Activated naive CD4-positive, alpha-beta T cell treated with anti-CD3 and anti-CD28 coated beads, Interleukin-2, amount 50 U/mL, for 16 hours (primary cell): ENCODE data around the gene HAUS3.
"Not testable (repeated sequence)": the region's sequence is repeated elsewhere in the genome, so short reads cannot be mapped to it uniquely, and the experiment has no call there.

ENCODE experiments used
- DNase-seq: peaks from one replicate; pipeline ENCODE4 v3.0.0-alpha.2; 2020

The HAUS3 gene

DNA sequence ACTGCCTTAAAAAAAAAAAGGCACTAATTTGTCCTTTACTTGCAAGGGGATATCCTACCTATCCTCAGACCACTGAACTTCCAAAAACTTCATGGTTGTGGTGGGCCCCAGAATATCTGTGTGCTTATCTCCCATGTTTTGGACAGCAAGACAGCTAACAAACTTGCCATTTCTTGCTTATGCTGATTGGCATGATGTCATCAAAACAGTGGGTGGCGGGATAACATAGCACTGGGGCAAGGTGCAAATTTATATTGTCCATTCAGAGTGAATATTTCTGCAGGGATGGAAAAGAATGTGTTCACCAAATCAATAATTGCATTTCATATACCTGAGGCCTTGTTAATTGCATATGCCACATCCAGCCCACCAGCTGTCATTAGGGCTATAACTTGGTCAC is 23.5 kb downstream of the HAUS3 start:
- no peak for DNase-seq

DNA sequence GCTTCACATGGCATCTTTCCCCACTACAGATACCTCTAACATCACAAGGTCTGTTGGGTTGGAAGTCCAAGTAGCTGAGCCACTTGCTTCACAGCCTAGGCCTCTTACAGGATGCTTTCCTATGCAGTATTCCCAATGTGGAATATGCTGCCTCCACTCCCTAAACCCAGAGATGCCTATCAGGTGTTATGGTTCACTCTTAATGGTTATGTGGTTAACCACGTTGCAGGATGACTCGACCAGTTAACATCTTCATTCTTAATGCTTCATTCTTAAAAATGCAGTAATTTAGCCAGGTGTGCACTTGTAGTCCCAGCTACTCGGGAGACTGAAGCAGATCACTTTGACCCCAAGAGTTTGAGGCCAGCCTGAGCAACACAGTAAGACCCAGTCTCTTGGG is 24.2 kb downstream of the HAUS3 start:
- DNase-seq: no peak

DNA sequence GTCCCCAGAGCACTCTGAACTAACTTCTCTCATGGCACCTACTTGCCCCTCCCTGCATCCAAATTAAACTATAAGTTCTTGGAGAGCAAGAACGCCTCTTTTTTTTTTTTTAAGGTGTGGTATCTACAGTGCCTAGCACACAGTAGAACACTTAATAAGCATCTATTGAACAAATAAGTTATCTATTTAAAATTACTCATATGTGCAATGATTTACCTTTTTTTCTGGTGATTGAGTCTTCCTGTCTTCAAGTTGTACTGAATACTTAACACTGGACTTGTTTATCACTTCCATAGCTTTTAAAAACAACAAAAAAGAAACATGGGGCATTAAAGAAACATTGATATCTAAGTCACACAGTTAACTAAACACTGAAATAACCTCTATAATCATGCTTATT is 29.1 kb downstream of the HAUS3 start:
- DNase-seq: no peak

DNA sequence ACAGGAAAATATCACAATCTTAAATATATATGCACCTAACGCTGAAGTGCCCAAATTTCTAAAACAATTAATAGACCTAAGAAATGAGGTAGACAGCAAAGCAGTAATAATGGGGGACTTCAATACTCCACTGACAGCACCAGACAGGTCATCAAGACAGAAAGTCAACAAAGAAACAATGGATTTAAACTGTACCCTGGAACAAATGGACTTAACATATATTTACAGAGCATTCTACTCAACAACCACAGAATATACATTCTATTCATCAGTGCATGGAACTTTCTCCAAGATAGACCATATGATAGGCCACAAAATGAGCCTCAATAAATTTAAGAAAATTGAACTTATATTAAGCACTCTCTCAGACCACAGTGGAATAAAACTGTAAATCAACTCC is 39.1 kb downstream of the HAUS3 start:
- not testable (repeated sequence) for DNase-seq

DNA sequence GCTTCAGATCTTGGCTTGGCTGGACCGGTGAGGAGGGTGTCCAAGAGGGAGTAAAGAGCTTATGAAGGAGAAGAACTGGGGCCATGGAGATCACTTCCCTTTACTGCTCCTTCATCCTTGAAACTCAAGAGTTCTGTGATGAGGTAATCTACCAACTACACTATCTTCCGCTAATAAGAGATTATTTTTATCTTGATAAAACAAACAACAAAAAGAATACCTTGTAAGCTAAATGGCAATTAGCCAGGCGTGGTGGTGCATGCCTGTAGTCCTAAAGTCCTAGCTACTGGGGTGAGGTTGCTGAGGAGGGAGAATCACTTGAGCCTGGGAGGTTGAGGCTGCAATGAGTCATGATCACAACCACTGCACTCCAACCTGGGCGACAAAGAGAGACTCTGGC is 47.4 kb downstream of the HAUS3 start:
- no peak for DNase-seq

DNA sequence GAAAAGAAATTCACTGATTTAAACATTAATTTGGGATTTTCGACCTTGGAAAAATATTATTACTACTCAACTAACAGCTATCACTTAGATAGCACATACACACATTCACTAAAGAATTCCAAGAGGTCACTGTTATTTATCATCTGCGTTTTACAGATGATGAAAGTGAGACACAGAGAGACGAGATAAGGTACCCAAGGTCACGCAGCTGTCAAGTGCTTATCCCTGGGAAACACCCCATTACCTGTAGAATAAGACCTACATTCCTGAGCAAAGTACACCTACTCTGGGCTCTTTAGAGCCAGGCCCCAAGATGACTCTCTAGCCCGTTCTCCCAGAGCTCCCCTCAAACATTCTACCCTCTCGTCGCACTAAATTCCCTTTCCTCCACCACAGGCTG is 48.6 kb downstream of the HAUS3 start:
- no peak for DNase-seq

DNA sequence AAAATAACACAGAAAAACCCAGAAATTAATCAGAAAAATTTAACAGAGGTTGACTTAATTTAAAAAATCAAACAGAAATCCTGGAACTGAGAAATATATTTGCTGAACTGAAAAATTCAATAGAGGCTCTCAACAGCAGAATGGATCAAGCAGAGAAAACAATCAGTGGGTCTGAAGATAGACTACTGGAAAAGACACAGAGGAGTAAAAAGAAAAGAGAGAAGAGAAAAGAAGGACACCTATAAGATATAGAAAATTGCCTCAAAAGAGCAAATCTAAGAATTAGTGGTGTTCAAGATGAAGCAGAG is 55.1 kb downstream of the HAUS3 start:
- no peak for DNase-seq

DNA sequence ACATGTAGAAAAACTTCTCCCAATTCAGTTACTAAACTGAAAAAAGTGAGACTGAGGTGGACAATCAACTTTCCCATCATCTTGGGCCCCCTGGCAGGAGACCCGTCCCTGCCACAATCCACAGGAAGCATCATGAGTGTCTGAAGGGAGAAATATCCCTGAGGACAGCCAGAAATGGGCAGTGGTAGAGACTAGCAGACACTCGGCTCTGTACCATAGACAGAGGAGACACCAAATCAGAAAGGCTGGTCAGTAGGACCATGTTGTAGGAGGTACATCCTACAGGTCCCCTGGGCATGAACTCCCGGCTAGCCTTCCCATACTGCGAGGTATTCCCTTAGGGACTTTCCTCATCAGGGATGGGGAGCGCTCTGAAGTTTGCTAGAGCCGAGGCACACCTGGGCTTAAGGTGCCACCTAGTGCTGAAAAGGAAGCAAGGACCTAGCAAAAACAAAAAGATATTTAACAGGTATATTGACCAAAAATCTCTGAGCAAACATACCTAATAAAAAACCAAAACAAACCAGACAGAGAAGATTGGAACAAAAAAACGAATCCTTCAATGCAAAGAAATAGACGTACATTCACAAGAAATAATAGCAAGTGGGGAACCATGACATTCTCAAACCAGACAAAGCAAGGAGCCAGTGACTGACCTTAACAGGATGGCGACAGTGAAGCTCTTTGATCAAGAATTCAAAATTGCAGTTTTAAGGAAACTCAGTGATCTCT is 55.6 kb downstream of the HAUS3 start:
- DNase-seq: no peak

DNA sequence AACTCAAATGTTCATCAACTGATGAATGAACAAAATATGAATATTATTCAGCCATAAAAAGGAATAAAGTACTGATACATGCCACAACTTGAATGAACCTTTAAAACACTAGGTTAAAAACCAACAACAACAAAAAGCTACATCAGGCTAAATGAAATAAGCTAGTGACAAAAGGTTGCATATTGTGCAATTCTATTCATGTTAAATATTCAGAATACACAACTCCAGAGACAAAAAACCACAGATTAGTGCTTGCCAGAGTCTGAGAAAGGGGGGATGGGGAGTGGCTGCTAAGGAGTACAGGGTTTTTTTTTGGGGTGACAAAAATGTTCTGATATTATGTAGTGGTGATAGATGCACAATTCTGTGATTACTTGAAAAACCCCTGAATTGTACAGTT is 58.5 kb downstream of the HAUS3 start:
- no peak for DNase-seq

DNA sequence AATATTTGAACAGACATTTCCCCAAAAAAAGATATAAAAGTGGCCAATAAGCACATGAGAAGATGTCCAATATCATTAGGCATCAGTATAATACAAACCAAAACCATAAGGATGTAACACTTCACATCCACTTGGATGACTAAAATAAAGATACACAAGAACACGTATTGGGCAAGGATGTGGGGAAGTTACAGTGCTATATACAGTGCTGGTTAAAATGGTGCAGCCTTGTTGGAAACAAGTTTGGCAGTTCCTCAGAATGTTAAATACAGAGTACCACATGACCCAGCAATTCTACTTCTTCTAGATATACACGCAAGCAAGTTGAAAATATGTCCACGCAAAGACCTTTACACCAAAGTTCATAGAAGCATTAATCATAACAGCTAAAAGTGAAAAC is 58.9 kb downstream of the HAUS3 start:
- DNase-seq: no peak

DNA sequence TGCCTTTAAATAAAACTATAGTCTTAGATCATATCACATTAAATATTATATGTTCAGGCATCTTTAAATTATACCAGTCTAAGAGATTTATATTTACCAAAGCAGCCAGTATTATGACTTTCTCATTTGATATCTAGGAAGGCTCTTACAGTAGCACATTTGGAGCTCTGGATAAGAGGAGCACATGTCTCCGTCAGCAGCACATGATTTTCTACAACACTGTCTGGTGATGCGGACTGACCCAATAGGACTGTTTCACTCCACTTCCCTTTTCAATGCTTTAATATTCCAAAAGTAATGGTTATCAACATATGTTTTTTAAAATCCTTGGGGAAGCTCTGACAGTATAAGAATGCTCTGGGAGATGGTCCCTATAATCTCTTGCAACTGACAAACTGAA is 61.5 kb downstream of the HAUS3 start:
- DNase-seq: no peak

DNA sequence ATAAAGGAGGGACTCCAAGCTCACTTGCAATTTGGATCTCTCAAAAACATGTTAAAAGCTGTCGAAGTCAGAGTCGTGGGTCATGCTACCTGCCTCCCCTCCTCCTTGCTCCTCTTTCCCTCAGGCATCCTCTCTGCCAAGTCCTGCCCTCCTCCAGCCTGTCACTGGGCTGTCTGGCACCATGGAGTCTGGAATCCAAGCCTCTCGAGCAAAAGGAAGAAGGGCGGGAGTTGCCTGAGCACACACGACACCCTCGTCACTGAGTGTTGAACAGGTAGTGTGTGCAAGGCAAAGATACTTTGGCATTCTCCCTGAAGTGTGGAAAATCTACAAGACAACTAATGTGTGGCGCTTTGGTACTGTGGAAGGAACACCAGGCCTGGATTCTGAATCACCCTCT is 62.2 kb downstream of the HAUS3 start:
- DNase-seq: no peak

DNA sequence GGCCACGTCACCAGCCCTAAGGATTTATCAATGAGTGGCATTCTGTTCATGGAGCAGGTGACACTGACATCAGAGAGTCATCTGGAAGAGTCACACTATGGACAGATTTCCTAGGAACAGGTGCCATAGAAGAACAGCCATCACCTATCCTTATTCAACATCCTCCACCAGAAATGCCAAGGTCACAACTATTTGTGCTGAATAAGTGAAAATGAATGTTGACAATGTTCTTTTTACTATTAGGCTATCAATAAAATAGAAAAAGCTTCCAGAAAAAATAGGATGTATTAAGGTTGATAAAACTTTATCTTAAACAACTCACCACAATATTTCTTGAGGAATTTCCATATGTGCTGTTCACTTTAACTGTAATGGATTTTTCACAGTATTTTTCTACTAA is 62.9 kb downstream of the HAUS3 start:
- DNase-seq: no peak
